ENCODE data around the gene RORB.
A peak's percentile ranks its signal among the peaks of the same experiment; 100 is the strongest.

RORB gene

DNA sequence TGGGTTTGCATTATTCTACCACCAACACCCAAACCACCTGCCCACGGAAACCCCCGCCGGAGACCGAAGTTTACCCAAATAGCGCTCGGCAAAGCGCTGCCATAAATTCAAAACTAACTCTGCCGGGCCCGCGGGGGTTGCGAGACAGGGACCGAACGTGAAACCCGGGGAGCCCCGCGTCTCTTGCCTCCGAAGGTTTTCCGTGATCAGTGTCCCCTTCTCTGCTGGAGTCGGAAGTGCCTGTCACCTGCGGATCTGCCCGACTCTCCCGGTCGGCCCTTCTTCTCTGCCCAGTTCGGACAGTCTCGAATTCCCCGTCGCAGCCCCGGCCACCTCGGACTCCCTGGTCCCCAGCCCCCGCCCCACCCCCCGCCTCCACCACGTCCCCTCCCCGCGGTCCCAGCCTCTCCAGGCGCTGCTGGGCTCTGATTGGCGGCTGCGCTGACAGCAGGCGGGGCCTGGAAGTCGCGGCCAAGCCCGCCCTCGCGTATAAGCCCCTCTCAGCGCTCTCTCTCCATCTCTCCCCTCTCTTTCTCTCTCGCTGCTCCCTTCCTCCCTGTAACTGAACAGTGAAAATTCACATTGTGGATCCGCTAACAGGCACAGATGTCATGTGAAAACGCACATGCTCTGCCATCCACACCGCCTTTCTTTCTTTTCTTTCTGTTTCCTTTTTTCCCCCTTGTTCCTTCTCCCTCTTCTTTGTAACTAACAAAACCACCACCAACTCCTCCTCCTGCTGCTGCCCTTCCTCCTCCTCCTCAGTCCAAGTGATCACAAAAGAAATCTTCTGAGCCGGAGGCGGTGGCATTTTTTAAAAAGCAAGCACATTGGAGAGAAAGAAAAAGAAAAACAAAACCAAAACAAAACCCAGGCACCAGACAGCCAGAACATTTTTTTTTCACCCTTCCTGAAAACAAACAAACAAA is at the start of gene RORB:
Gene RORB, plus strand, starts transcription at position 517 of the 929 bp plus-strand sequence. CDS start 642 bp downstream, outside the sequence.
- Histone ChIP-seq H3K9me3 (ENCODE audit: control insufficient read depth in 2 of 2, low read length in 2 of 2) (no peaks in the 10 kb centered on the region), H3K9ac (ENCODE audit: low read length in 2 of 2) (peak within 1 kb of the TSS in 1 of 2 donors; percentile 10), H3K4me1 (ENCODE audit: control insufficient read depth, insufficient read depth, low read length) (peaks cover 29% of the 10 kb centered on the region), H3K27ac (ENCODE audit: low read length) (no peak within 1 kb of the TSS), H3K27me3 (ENCODE audit: control insufficient read depth in 1 of 2, insufficient read depth in 2 of 2, low read length in 2 of 2) (peaks cover 21 to 36% of the 10 kb centered on the region in 2 donors), H3K4me3 (ENCODE audit: low read length in 2 of 2) (peak within 1 kb of the TSS; percentile 75 to 88), H3K36me3 (ENCODE audit: control insufficient read depth in 2 of 2, insufficient read depth in 2 of 2, low read length in 2 of 2) (no peaks in the 10 kb centered on the region)

DNA sequence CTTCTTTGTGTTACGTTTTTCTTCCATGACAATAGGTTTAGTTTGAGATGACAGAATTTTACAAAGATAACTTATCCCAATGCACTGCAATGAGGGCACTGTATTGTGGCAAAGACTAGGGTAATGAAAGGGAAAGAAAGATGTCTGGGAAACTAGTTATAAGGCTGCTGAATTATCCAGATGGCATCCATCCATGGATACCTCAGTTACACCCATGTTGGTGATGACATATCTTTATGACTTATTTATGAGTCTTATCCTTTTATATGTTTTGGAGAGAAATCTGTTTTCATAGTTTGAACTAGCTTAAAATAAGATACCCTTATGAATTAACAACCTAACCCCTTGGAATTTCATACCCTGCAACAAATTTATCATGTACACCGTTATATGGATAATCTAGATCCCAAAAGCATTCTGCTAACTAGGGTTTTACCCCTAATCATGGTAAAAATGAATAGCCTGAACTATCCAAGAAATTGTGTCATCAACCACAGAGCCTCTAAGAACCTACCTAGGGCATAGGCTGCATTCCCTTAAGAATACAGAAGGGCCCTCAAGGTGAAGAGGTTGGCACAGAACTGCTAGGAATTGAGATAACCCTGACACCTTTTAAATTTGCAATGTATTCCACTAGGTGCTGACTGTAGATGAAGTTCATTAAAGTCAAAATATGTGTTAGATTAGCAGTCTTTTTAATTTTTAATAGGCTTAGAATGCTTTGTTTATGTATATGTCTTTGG is 49.5 kb upstream of the RORB start:
- Histone ChIP-seq H3K4me3 (ENCODE audit: low read length in 2 of 2) (no peak overlapping the region), H3K9ac (ENCODE audit: low read length in 2 of 2) (no peak overlapping the region), H3K27me3 (ENCODE audit: control insufficient read depth in 1 of 2, insufficient read depth in 2 of 2, low read length in 2 of 2) (no peaks in the 10 kb centered on the region), H3K4me1 (ENCODE audit: control insufficient read depth, insufficient read depth, low read length) (no peaks in the 10 kb centered on the region), H3K27ac (ENCODE audit: low read length) (no peak overlapping the region), H3K36me3 (ENCODE audit: control insufficient read depth in 2 of 2, insufficient read depth in 2 of 2, low read length in 2 of 2) (no peaks in the 10 kb centered on the region), H3K9me3 (ENCODE audit: control insufficient read depth in 2 of 2, low read length in 2 of 2) (peaks cover 2 to 3% of the 10 kb centered on the region in 2 donors)

DNA sequence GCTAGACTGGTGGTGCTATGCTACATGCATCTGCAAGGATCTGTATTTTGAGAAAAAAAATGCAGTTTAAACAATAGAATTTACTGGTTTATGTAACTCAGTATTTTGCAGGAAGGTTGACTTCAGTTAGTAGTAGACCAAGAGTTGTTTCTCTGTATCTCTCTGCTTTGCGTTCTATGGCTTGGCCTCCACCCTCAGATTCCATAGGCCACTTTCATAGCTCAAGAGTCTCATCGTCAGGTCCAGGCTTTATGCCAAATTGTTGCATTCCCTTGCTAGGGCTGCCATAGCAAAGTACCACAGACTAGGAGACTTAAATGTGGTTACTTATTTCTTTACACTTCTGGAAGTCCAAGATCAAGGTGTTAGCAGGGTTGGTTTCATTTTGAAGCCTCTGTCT is 48.1 kb upstream of the RORB start:
- no peaks in the 10 kb centered on the region for H3K27me3 ChIP-seq (ENCODE audit: control insufficient read depth in 1 of 2, insufficient read depth in 2 of 2, low read length in 2 of 2)
- no peak overlapping the region for H3K4me3 ChIP-seq (ENCODE audit: low read length in 2 of 2)
- no peak overlapping the region for H3K27ac ChIP-seq (ENCODE audit: low read length)
- no peaks in the 10 kb centered on the region for H3K36me3 ChIP-seq (ENCODE audit: control insufficient read depth in 2 of 2, insufficient read depth in 2 of 2, low read length in 2 of 2)
- no peak overlapping the region for H3K9ac ChIP-seq (ENCODE audit: low read length in 2 of 2)
- H3K9me3 ChIP-seq (ENCODE audit: control insufficient read depth in 2 of 2, low read length in 2 of 2) = peaks cover 2 to 3% of the 10 kb centered on the region in 2 donors
- H3K4me1 ChIP-seq (ENCODE audit: control insufficient read depth, insufficient read depth, low read length) = no peaks in the 10 kb centered on the region

DNA sequence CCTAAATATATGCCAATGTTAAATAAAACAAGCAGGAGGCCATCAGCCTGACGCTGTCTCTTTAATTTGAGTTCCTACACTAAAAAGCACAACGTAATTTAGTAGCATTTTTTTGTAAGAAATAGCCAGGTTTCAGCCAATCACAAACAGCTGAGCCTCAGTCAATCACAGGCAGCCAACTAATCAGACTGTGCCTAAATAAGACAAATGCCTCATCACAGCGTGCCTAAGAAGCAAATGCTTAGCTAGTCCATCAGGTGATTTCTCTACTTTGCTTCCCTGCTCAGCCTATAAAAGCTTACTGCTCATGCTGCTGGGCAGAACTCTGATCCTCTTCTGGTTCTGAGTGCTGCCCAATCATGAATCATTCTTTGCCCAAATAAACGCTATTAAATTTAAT is 38.3 kb upstream of the RORB start:
- Histone ChIP-seq H3K36me3 (ENCODE audit: control insufficient read depth in 2 of 2, insufficient read depth in 2 of 2, low read length in 2 of 2) (no peaks in the 10 kb centered on the region), H3K4me3 (ENCODE audit: low read length in 2 of 2) (no peak overlapping the region), H3K27me3 (ENCODE audit: control insufficient read depth in 1 of 2, insufficient read depth in 2 of 2, low read length in 2 of 2) (no peaks in the 10 kb centered on the region), H3K27ac (ENCODE audit: low read length) (no peak overlapping the region), H3K4me1 (ENCODE audit: control insufficient read depth, insufficient read depth, low read length) (no peaks in the 10 kb centered on the region), H3K9me3 (ENCODE audit: control insufficient read depth in 2 of 2, low read length in 2 of 2) (no peaks in the 10 kb centered on the region), H3K9ac (ENCODE audit: low read length in 2 of 2) (no peak overlapping the region)

DNA sequence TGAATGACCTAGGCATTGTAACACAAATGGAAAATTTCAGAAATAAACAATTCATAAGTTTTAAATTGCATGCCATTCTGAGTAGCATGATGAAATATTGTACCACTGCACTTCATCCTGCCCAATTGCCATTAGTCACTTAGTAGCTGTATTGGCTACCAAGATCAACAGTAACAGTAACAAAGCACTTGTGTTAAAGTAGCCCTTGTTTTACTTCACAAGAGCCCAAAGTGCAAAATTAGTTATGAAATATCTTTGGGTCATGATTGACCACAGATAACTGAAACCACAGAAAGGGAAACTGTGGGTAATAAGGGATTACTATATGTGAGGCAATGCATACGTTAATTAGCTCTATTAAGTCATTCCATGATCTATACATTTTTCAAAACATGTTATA is 33.3 kb upstream of the RORB start:
- no peaks in the 10 kb centered on the region for H3K4me1 ChIP-seq (ENCODE audit: control insufficient read depth, insufficient read depth, low read length)
- H3K27me3 ChIP-seq (ENCODE audit: control insufficient read depth in 1 of 2, insufficient read depth in 2 of 2, low read length in 2 of 2) = no peaks in the 10 kb centered on the region
- no peaks in the 10 kb centered on the region for H3K36me3 ChIP-seq (ENCODE audit: control insufficient read depth in 2 of 2, insufficient read depth in 2 of 2, low read length in 2 of 2)
- no peak overlapping the region for H3K9ac ChIP-seq (ENCODE audit: low read length in 2 of 2)
- H3K4me3 ChIP-seq (ENCODE audit: low read length in 2 of 2) = no peak overlapping the region
- H3K9me3 ChIP-seq (ENCODE audit: control insufficient read depth in 2 of 2, low read length in 2 of 2) = no peaks in the 10 kb centered on the region
- no peak overlapping the region for H3K27ac ChIP-seq (ENCODE audit: low read length)

DNA sequence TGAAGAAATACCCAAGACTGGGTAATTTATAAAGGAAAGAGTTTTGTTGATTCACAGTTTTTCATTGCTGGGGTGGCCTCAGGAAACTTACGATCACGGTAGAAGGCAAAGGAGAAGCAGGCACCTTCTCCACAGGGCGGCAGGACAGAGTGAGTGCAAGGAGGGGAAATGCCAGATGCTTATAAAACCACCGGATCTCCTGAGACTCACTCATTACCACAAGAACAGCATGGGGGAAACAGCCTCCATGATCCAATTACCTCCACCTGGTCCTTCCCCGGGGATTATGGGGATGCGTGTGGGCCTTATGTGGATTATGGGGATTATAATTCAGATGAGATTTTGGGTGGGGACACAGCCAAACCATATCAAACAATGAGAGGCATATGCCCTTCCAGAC is 18.5 kb upstream of the RORB start:
- no peaks in the 10 kb centered on the region for H3K27me3 ChIP-seq (ENCODE audit: control insufficient read depth in 1 of 2, insufficient read depth in 2 of 2, low read length in 2 of 2)

DNA sequence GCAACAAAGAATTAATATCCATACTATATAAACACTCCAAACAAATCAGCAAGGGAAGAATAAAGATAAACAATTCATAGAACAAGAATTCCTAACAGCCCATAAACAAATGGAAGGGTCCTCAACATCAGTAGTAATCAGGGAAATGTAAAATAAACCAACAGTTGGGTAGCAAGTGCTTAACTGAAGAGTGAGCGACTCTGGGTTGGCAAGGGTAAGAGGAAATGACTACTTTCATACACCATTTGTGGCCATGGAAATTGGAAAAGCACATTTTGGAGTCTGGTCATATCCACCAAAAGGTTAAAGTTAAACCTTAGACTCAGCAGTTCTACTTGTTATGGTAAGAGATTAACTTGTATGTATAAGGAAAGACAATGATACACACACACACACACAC is 17.4 kb upstream of the RORB start:
- H3K4me3 ChIP-seq (ENCODE audit: low read length in 2 of 2) = no peak overlapping the region
- no peaks in the 10 kb centered on the region for H3K27me3 ChIP-seq (ENCODE audit: control insufficient read depth in 1 of 2, insufficient read depth in 2 of 2, low read length in 2 of 2)
- H3K27ac ChIP-seq (ENCODE audit: low read length) = no peak overlapping the region
- no peak overlapping the region for H3K9ac ChIP-seq (ENCODE audit: low read length in 2 of 2)
- no peaks in the 10 kb centered on the region for H3K36me3 ChIP-seq (ENCODE audit: control insufficient read depth in 2 of 2, insufficient read depth in 2 of 2, low read length in 2 of 2)
- no peaks in the 10 kb centered on the region for H3K9me3 ChIP-seq (ENCODE audit: control insufficient read depth in 2 of 2, low read length in 2 of 2)
- no peaks in the 10 kb centered on the region for H3K4me1 ChIP-seq (ENCODE audit: control insufficient read depth, insufficient read depth, low read length)

More for the DNA sequence above, 18.5 kb upstream of the RORB start:
- no peaks in the 10 kb centered on the region for H3K4me1 ChIP-seq (ENCODE audit: control insufficient read depth, insufficient read depth, low read length)
- H3K9me3 ChIP-seq (ENCODE audit: control insufficient read depth in 2 of 2, low read length in 2 of 2) = no peaks in the 10 kb centered on the region
- no peak overlapping the region for H3K4me3 ChIP-seq (ENCODE audit: low read length in 2 of 2)
- no peak overlapping the region for H3K9ac ChIP-seq (ENCODE audit: low read length in 2 of 2)
- no peaks in the 10 kb centered on the region for H3K36me3 ChIP-seq (ENCODE audit: control insufficient read depth in 2 of 2, insufficient read depth in 2 of 2, low read length in 2 of 2)
- no peak overlapping the region for H3K27ac ChIP-seq (ENCODE audit: low read length)

DNA sequence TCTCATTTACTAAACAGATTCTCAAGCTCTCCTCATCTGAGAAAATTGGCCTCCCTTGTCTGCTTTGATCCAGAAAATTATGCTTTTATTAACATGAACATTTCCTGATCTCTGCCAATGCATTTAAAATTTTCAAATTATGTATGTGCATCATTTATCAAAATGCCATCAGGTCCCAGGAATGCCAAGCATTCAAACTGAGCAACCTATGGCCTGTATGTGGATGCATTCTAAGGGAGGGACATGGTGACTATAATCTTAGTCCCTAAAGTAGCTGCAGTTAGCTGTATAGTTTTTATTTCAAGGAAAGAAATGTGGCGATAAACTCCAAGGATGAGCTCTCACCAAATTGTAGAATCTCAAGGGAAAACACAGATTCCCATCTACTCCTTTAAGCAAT is 9.7 kb upstream of the RORB start:
- H3K4me1 ChIP-seq (ENCODE audit: control insufficient read depth, insufficient read depth, low read length) = no peaks in the 10 kb centered on the region
- no peaks in the 10 kb centered on the region for H3K36me3 ChIP-seq (ENCODE audit: control insufficient read depth in 2 of 2, insufficient read depth in 2 of 2, low read length in 2 of 2)
- no peak overlapping the region for H3K9ac ChIP-seq (ENCODE audit: low read length in 2 of 2)
- peaks cover 0 to 2% of the 10 kb centered on the region in 2 donors for H3K27me3 ChIP-seq (ENCODE audit: control insufficient read depth in 1 of 2, insufficient read depth in 2 of 2, low read length in 2 of 2)
- H3K4me3 ChIP-seq (ENCODE audit: low read length in 2 of 2) = no peak overlapping the region
- no peaks in the 10 kb centered on the region for H3K9me3 ChIP-seq (ENCODE audit: control insufficient read depth in 2 of 2, low read length in 2 of 2)
- no peak overlapping the region for H3K27ac ChIP-seq (ENCODE audit: low read length)

DNA sequence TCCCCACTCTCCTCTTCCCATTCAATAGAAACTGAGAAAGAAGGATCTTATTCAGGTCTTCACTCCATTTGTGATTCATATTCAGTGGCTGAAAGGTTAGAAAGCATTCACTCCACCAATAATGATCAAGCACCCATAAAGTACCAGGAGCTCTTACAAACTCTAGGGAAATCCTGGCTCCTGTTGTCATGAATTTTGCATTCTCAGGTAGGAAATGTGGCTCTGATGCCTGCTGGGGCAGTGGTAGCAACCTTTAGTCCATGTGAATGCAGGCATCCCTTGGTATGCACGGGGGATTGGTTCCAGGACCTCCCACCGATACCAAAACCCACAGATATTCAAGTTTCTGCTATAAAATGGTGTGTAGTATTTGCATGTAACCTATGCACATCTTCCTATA is 3.6 kb upstream of the RORB start:
- H3K4me3 ChIP-seq (ENCODE audit: low read length in 2 of 2) = no peak overlapping the region
- H3K9me3 ChIP-seq (ENCODE audit: control insufficient read depth in 2 of 2, low read length in 2 of 2) = no peaks in the 10 kb centered on the region
- no peaks in the 10 kb centered on the region for H3K36me3 ChIP-seq (ENCODE audit: control insufficient read depth in 2 of 2, insufficient read depth in 2 of 2, low read length in 2 of 2)

DNA sequence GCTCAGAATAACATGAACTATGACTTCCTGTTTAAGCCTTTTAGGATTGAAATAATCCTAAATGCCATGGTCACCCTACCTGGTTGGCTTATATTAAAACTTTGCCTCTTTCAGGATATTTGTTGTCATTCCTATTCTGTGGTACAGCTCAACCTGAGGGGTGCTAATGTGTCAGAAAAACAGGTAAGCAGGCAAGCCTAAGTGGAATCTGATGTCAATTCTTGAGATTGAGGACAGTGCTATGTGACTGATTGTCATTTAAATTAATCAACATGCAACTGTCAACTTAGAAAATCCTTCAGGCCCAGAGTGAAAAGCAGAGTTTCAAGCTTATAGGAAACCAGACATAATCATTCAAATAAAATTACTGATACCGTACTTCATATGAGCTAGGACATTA is 2.6 kb upstream of the RORB start:
- peaks cover 10 to 20% of the 10 kb centered on the region in 2 donors for H3K27me3 ChIP-seq (ENCODE audit: control insufficient read depth in 1 of 2, insufficient read depth in 2 of 2, low read length in 2 of 2)

More for the DNA sequence above, 3.6 kb upstream of the RORB start:
- Histone ChIP-seq H3K4me1 (ENCODE audit: control insufficient read depth, insufficient read depth, low read length) (peaks cover 12% of the 10 kb centered on the region), H3K27me3 (ENCODE audit: control insufficient read depth in 1 of 2, insufficient read depth in 2 of 2, low read length in 2 of 2) (peaks cover 4 to 10% of the 10 kb centered on the region in 2 donors), H3K9ac (ENCODE audit: low read length in 2 of 2) (no peak overlapping the region), H3K27ac (ENCODE audit: low read length) (no peak overlapping the region)

More for the DNA sequence above, 2.6 kb upstream of the RORB start:
- Histone ChIP-seq H3K4me1 (ENCODE audit: control insufficient read depth, insufficient read depth, low read length) (peaks cover 19% of the 10 kb centered on the region), H3K36me3 (ENCODE audit: control insufficient read depth in 2 of 2, insufficient read depth in 2 of 2, low read length in 2 of 2) (no peaks in the 10 kb centered on the region), H3K4me3 (ENCODE audit: low read length in 2 of 2) (no peak overlapping the region), H3K9ac (ENCODE audit: low read length in 2 of 2) (no peak overlapping the region), H3K27ac (ENCODE audit: low read length) (no peak overlapping the region), H3K9me3 (ENCODE audit: control insufficient read depth in 2 of 2, low read length in 2 of 2) (no peaks in the 10 kb centered on the region)

Measured in stomach smooth muscle (tissue), 2 donors.